Loucy (cell line): Measurements from ENCODE around the gene TFB1M.

ENCODE experiments used
- H2AFZ ChIP-seq: fragments of 200-600 bp; sonication (generic); 2 replicates; pipeline ENCODE4 v1.6.0; 2016; ENCODE audit warnings: antibody characterized with exemption, mild to moderate bottlenecking, low read length, moderate library complexity
- H3F3A ChIP-seq: fragments of 200-600 bp; 2 replicates; pipeline ENCODE4 v1.6.0; 2016; ENCODE audit warnings: antibody characterized with exemption, low read depth, mild to moderate bottlenecking
- H3K27me3 ChIP-seq: fragments of 200-600 bp; sonication (generic); 2 replicates; pipeline ENCODE4 v1.6.1; 2014; ENCODE audit warnings: low read length, mild to moderate bottlenecking; ENCODE audit not compliant: insufficient read depth, poor library complexity, severe bottlenecking
- H3K36me3 ChIP-seq: fragments of 200-600 bp; sonication (generic); 2 replicates; pipeline ENCODE4 v1.6.1; 2016; ENCODE audit warnings: low read length; ENCODE audit not compliant: insufficient read depth
- H3K4me1 ChIP-seq: fragments of 200-600 bp; sonication (generic); 2 replicates; pipeline ENCODE4 v1.5.1; 2014; ENCODE audit warnings: low read length, mild to moderate bottlenecking; ENCODE audit not compliant: insufficient read depth, poor library complexity, severe bottlenecking
- H3K4me2 ChIP-seq: fragments of 200-600 bp; sonication (generic); 2 replicates; pipeline ENCODE4 v1.6.0; 2014; ENCODE audit warnings: antibody characterized with exemption, low read length, low read depth, mild to moderate bottlenecking; ENCODE audit not compliant: poor library complexity, severe bottlenecking
- H3K4me3 ChIP-seq: fragments of 200-600 bp; sonication (generic); 2 replicates; pipeline ENCODE4 v1.5.1; 2014; ENCODE audit warnings: low read length, mild to moderate bottlenecking, mixed read lengths; ENCODE audit not compliant: poor library complexity, severe bottlenecking
- H3K79me2 ChIP-seq: fragments of 200-600 bp; sonication (generic); 2 replicates; pipeline ENCODE4 v1.6.1; 2014; ENCODE audit warnings: low read length; ENCODE audit not compliant: insufficient read depth
- H3K9ac ChIP-seq: fragments of 200-600 bp; sonication (generic); 2 replicates; pipeline ENCODE4 v1.6.0; 2014; ENCODE audit warnings: mild to moderate bottlenecking, low read depth, low read length, moderate library complexity; ENCODE audit not compliant: poor library complexity, severe bottlenecking
- H3K9me2 ChIP-seq: fragments of 200-600 bp; sonication (generic); replicated peaks from 2 replicates; pipeline ENCODE4 v1.6.1; 2016; ENCODE audit warnings: low read depth, low read length, mixed read lengths
- H3K9me3 ChIP-seq: fragments of 200-600 bp; sonication (generic); 2 replicates; pipeline ENCODE4 v1.6.1; 2014; ENCODE audit warnings: mild to moderate bottlenecking, antibody characterized with exemption, low read length, low read depth; ENCODE audit not compliant: insufficient read depth
- H4K20me1 ChIP-seq: fragments of 200-600 bp; sonication (generic); 2 replicates; pipeline ENCODE4 v1.6.0; 2014; ENCODE audit warnings: antibody characterized with exemption, low read length, mild to moderate bottlenecking; ENCODE audit not compliant: insufficient read depth, poor library complexity, severe bottlenecking
- EZH2phosphoT487 ChIP-seq: fragments of 200-600 bp; IDR thresholded peaks from 2 replicates; pipeline ENCODE4 v1.6.1; 2018; ENCODE audit warnings: antibody characterized with exemption, mild to moderate bottlenecking, moderate library complexity, borderline replicate concordance
- TF ChIP-seq, protein P1 (sequence below): fragments of 200-600 bp; sonication (generic); conservative IDR thresholded peaks from 2 replicates; pipeline ENCODE4 v1.5.1; 2014; ENCODE audit warnings: mild to moderate bottlenecking, antibody characterized with exemption, low read length

Gene TFB1M

GRCh38 chr6:155329460-155330132 lies 15.3 kb upstream of the TFB1M start:
- H3K4me1 ChIP-seq: no peaks in the 10 kb centered on the region

DNA sequence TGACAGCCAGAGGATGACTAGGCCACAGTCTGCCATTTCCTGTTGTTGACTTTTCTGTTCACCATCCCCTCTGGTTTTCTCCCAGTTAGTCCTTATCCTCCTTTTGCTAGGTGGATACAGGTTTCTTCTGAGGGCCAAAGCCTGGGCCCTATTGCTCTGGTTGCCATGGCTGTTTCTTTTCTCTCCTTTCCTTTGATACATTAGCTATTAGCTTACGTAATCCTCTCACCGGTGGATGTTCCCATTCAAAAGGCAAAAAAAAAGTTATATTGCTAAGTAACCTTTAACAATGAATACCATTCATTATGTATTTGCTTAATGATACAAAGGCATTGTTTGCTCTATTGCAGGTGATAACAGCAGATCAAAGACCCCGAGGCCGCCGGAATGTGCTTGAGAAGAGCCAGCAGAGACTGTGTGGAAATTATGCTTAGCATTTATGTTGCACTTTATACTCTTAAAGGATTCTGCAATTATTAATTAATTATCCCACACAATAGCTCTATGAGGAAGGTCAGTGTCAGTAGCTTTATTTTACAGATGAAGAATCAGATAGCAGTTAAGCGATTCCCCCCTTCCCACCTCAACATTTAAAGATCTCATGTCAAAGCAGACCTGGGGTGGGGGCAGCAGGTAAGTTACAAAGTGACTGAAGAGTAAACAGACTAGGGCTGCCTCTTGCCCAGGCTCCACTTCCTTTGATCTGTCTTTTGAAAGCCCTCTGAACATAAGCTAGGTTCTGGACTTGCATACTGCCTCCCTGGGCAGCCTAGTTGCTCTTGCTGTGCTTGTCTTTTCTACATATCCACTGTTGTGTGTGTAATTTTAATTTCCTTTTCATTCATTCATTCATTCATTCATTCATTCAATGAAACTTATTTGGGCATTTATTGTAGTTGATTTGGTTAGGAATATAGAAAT lies 14.5 kb upstream of the TFB1M start:
- Histone ChIP-seq H3K36me3 (no peaks in the 10 kb centered on the region), H3K9me3 (no peaks in the 10 kb centered on the region), H3K9ac (no peak overlapping the region), H3F3A (no peaks in the 10 kb centered on the region), H4K20me1 (no peaks in the 10 kb centered on the region), H2AFZ (peak overlapping the region; percentile 69; the same call in 1 of the 2 replicates), H3K9me2 (no peaks in the 10 kb centered on the region), H3K79me2 (no peaks in the 10 kb centered on the region), H3K27me3 (no peaks in the 10 kb centered on the region), H3K4me1 (no peaks in the 10 kb centered on the region), H3K4me3 (no peak overlapping the region), H3K4me2 (no peak overlapping the region)
- no peak for TF ChIP-seq EZH2phosphoT487
- TF ChIP-seq, protein P1, sequence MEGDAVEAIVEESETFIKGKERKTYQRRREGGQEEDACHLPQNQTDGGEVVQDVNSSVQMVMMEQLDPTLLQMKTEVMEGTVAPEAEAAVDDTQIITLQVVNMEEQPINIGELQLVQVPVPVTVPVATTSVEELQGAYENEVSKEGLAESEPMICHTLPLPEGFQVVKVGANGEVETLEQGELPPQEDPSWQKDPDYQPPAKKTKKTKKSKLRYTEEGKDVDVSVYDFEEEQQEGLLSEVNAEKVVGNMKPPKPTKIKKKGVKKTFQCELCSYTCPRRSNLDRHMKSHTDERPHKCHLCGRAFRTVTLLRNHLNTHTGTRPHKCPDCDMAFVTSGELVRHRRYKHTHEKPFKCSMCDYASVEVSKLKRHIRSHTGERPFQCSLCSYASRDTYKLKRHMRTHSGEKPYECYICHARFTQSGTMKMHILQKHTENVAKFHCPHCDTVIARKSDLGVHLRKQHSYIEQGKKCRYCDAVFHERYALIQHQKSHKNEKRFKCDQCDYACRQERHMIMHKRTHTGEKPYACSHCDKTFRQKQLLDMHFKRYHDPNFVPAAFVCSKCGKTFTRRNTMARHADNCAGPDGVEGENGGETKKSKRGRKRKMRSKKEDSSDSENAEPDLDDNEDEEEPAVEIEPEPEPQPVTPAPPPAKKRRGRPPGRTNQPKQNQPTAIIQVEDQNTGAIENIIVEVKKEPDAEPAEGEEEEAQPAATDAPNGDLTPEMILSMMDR: no peak

More at GRCh38 chr6:155329460-155330132, 15.3 kb upstream of the TFB1M start:
- Histone ChIP-seq H3K4me3 (no peak overlapping the region), H3F3A (no peaks in the 10 kb centered on the region), H4K20me1 (no peaks in the 10 kb centered on the region), H3K9ac (no peak overlapping the region), H3K36me3 (no peaks in the 10 kb centered on the region), H3K27me3 (no peaks in the 10 kb centered on the region), H3K4me2 (no peak overlapping the region), H3K79me2 (no peaks in the 10 kb centered on the region), H3K9me3 (no peaks in the 10 kb centered on the region), H2AFZ (0 out of 2 replicates have a peak overlapping the region, but pooled peaks have one; percentile 69), H3K9me2 (no peaks in the 10 kb centered on the region)
- TF ChIP-seq, protein P1: no peak
- no peak for TF ChIP-seq EZH2phosphoT487

- H2AFZ ChIP-seq: peak overlapping the region; percentile 69; the same call in 1 of the 2 replicates
- TF ChIP-seq, protein P1: no peak
- TF ChIP-seq EZH2phosphoT487: no peak
- H3K27me3 ChIP-seq: no peaks in the 10 kb centered on the region
- no peaks in the 10 kb centered on the region for H3F3A ChIP-seq
- no peaks in the 10 kb centered on the region for H3K9me2 ChIP-seq
- H3K79me2 ChIP-seq: no peaks in the 10 kb centered on the region
- H3K9ac ChIP-seq: no peak overlapping the region
- no peaks in the 10 kb centered on the region for H3K36me3 ChIP-seq
- H3K4me2 ChIP-seq: no peak overlapping the region
- no peaks in the 10 kb centered on the region for H3K9me3 ChIP-seq
- H4K20me1 ChIP-seq: no peaks in the 10 kb centered on the region
- no peaks in the 10 kb centered on the region for H3K4me1 ChIP-seq
- no peak overlapping the region for H3K4me3 ChIP-seq
These were observed 13.8 kb upstream of the TFB1M start for GRCh38 chr6:155328074-155328538.
